AG04450 (cell line): ENCODE results near the gene MTHFD1L. TPM values are rescaled to one million over a fixed set of nuclear protein-coding genes. Genes with fewer than 3 reads are reported as not detected.

Experiments used
- CTCF ChIA-PET: fragments of 300-600, 350-600 bp; formaldehyde crosslinking; extraction: SDS; loops from one replicate; lab custom pipeline; 2022; ENCODE audit warnings: antibody characterized with exemption, inconsistent platforms; lab: Charles Lee
- POLR2A ChIA-PET: fragments of 350-600 bp; formaldehyde crosslinking; extraction: SDS; loops from one replicate; lab custom pipeline; 2021; ENCODE audit warnings: antibody characterized with exemption, inconsistent platforms; lab: Yijun Ruan, JAX
- DNase-seq: peaks from one replicate; pipeline ENCODE4 v3.0.0-alpha.2; 2011; ENCODE audit warnings: low read depth, low spot score
- H3K27ac ChIP-seq: one replicate; pipeline ENCODE4 v1.5.1; 2012; ENCODE audit warnings: low read depth, low read length, control low read depth
- H3K27me3 ChIP-seq: one replicate; pipeline ENCODE4 v1.6.0; 2012; ENCODE audit warnings: low read length; ENCODE audit not compliant: control insufficient read depth, insufficient read depth
- H3K4me3 ChIP-seq: 2 replicates; pipeline ENCODE4 v1.5.1; 2011; ENCODE audit warnings: mild to moderate bottlenecking, low read depth, low read length, control low read depth
- H3K9me3 ChIP-seq: 2 replicates; pipeline ENCODE4 v1.5.1; 2012; ENCODE audit warnings: low read length; ENCODE audit not compliant: control insufficient read depth, insufficient read depth
- polyA plus RNA-seq: library from polyadenylated mRNA; depleted of rRNA; stranded (reverse); fragments of >200 nt; gene quantifications from 2 replicates; pipeline ENCODE4 v1.2.3, GENCODE V29; 2011
- TF ChIP-seq, protein P1 (sequence below): IDR thresholded peaks from 2 replicates; pipeline ENCODE4 v1.5.1; 2011; ENCODE audit warnings: low read depth, low read length, control low read depth, inconsistent platforms

MTHFD1L gene
- polyA plus RNA-seq, 1 experiment, result 69.1 TPM

- Histone ChIP-seq H3K4me3 (no peak overlapping the region), H3K27me3 (no peaks in the 10 kb centered on the region), H3K27ac (peak overlapping the region; percentile 53), H3K9me3 (no peaks in the 10 kb centered on the region)
- TF ChIP-seq, protein P1, sequence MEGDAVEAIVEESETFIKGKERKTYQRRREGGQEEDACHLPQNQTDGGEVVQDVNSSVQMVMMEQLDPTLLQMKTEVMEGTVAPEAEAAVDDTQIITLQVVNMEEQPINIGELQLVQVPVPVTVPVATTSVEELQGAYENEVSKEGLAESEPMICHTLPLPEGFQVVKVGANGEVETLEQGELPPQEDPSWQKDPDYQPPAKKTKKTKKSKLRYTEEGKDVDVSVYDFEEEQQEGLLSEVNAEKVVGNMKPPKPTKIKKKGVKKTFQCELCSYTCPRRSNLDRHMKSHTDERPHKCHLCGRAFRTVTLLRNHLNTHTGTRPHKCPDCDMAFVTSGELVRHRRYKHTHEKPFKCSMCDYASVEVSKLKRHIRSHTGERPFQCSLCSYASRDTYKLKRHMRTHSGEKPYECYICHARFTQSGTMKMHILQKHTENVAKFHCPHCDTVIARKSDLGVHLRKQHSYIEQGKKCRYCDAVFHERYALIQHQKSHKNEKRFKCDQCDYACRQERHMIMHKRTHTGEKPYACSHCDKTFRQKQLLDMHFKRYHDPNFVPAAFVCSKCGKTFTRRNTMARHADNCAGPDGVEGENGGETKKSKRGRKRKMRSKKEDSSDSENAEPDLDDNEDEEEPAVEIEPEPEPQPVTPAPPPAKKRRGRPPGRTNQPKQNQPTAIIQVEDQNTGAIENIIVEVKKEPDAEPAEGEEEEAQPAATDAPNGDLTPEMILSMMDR, result no peak
- POLR2A ChIA-PET, result interaction anchor here (0.7 to 1.6 kb wide), 3 partner anchors 9 to 319 kb away, joined by 3 to 6 read pairs (median 3); no protein-coding TSS in a partner anchor
- CTCF ChIA-PET, result interaction anchor here (1.3 to 3.2 kb wide), 4 partner anchors 9 to 319 kb away, joined by 3 to 37 read pairs (median 6); no protein-coding TSS in a partner anchor
- DNase-seq, result no peak
Measured at GRCh38 chr6:151005164-151005563, 139.7 kb downstream of the MTHFD1L start.

GRCh38 chr6:151005896-151006632, 140.6 kb downstream of the MTHFD1L start:
- TF ChIP-seq, protein P1, result no peak
- DNase-seq, result no peak
- no peak overlapping the region for H3K27ac ChIP-seq
- CTCF ChIA-PET, result interaction anchor here (0.9 to 3.2 kb wide), 4 partner anchors 8 to 318 kb away, joined by 3 to 37 read pairs (median 4); no protein-coding TSS in a partner anchor
- H3K27me3 ChIP-seq, result no peaks in the 10 kb centered on the region
- H3K9me3 ChIP-seq, result no peaks in the 10 kb centered on the region
- H3K4me3 ChIP-seq, result no peak overlapping the region
- POLR2A ChIA-PET, result no interaction called here

DNA sequence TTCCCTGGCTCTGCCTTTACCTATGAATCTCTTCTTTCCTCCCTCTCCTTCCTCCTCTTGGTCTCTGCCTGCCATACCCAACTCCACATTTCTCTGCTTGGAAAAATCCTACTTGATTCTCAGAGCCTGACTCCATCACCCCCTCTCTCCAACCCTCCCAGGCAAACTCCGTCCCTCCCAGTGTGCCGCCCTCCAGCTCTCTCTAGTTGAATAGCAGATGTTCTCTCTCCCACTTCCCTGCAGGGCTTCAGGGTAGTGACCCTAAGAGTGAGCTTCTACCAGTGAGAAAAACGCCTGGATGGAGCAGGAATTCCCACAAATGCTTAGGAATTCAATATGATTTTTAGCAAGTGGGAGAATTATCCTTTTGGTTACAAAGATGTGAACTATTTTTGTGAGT, 141.6 kb downstream of the MTHFD1L start:
- TF ChIP-seq, protein P1, result no peak
- CTCF ChIA-PET, result interaction anchor here (0.9 kb wide), 1 partner anchor 34 kb away, joined by 3 read pairs; no protein-coding TSS in a partner anchor

DNA sequence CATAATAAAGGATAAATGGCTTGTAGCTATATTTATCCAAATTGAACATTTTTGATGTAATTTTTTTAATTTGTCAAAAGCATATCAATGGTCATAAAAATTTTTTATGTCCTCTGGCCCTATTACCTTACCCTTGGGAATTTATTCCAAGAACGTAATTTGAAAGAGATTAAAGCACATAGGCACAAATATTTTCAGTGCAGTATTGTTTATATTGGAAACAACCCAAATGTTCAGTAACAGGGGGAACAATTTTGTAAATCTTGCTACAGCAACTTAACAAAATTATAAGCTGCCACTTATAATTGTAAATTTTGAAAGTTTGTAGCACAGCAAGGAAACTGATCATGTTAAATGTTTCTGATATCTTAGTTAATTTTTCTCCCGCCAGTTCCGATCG, 142.4 kb downstream of the MTHFD1L start:
- H3K27me3 ChIP-seq, result no peaks in the 10 kb centered on the region
- H3K9me3 ChIP-seq, result no peaks in the 10 kb centered on the region
- DNase-seq, result no peak
- ChIA-PET POLR2A (no interaction called here), CTCF (interaction anchor here (1.3 kb wide), 1 partner anchor 327 kb away, joined by 4 read pairs; no protein-coding TSS in a partner anchor)
- no peak overlapping the region for H3K4me3 ChIP-seq
- no peak overlapping the region for H3K27ac ChIP-seq
- TF ChIP-seq, protein P1, result no peak

More for the DNA sequence above, 141.6 kb downstream of the MTHFD1L start:
- no peak for DNase-seq
- POLR2A ChIA-PET, result interaction anchor here (0.6 kb wide), 1 partner anchor 248 kb away, joined by 6 read pairs; no protein-coding TSS in a partner anchor
- Histone ChIP-seq H3K27ac (no peak overlapping the region), H3K27me3 (no peaks in the 10 kb centered on the region), H3K9me3 (no peaks in the 10 kb centered on the region), H3K4me3 (no peak overlapping the region)

GRCh38 chr6:151008425-151008824, 142.9 kb downstream of the MTHFD1L start:
- TF ChIP-seq, protein P1, result no peak
- Histone ChIP-seq H3K9me3 (no peaks in the 10 kb centered on the region), H3K27me3 (no peaks in the 10 kb centered on the region), H3K4me3 (no peak overlapping the region), H3K27ac (no peak overlapping the region)
- no peak for DNase-seq
- CTCF ChIA-PET, result interaction anchor here (1.3 kb wide), 1 partner anchor 326 kb away, joined by 4 read pairs; no protein-coding TSS in a partner anchor
- POLR2A ChIA-PET, result no interaction called here
